Spleen (tissue), 7 donors: ENCODE measurements around the gene CDKN1B.

ENCODE experiments used
- CTCF ChIP-seq, 11 experiments: fragments of 200-600 bp in 7 of 11; fragments of 450-650 bp in 4 of 11; sonication (generic) in 4 of 11; IDR thresholded peaks in 8 of 11; conservative IDR thresholded peaks in 3 of 11; 1 replicate in 7 of 11; 2 replicates in 4 of 11; pipeline versions ENCODE4 v1.4.0 to v1.8.0; 2016 to 2021; ENCODE audit warnings: antibody characterized with exemption in 11 of 11, inconsistent platforms in 4 of 11, mild to moderate bottlenecking in 1 of 11
- POLR2AphosphoS5 ChIP-seq, 3 donors: sonication (generic); formaldehyde crosslinking; IDR thresholded peaks; one replicate each; pipeline ENCODE4 v1.5.1; 2017; ENCODE audit warnings: antibody characterized with exemption in 3 of 3
- donor health status: DM: no; HTN: no; CAD: no; lungs with moderate emphysema.
- donor health status: DM: no; HTN: no; CAD: no.
- donor health status: DM: no; HTN: no; CAD: no.

- no peak for TF ChIP-seq CTCF (IDR thresholded peaks at IDR 0.05 in 8 of 11, conservative IDR thresholded peaks at IDR 0.05 in 3 of 11)
- TF ChIP-seq POLR2AphosphoS5 (IDR thresholded peaks at IDR 0.05) = no peak
These were observed 34.9 kb upstream of the CDKN1B start for GRCh38 chr12:12682284-12682683.
